A549 (cell line): ENCODE results near the gene INSIG2.

Experiments
- CBX2 ChIP-seq: fragments of 200-600 bp; sonication (generic); IDR thresholded peaks from 2 replicates; pipeline ENCODE4 v1.6.1; 2016; ENCODE audit warnings: low read depth, mild to moderate bottlenecking, borderline replicate concordance
- CEBPB ChIP-seq, 2 experiments: fragments of >200 bp in 1 of 2; sonication (Bioruptor Twin) in 1 of 2; formaldehyde crosslinking in 1 of 2; IDR thresholded peaks; 2 replicates each; pipeline ENCODE4 v1.6.1; 2012 to 2016
- CTCF ChIP-seq: fragments of >200 bp; sonication (Bioruptor Twin); formaldehyde crosslinking; IDR thresholded peaks from 3 replicates; pipeline ENCODE4 v1.5.1; 2016
- EP300 ChIP-seq, 2 experiments: fragments of >200 bp; sonication (Bioruptor Twin); formaldehyde crosslinking; IDR thresholded peaks; 2 replicates in 1 of 2; 3 replicates in 1 of 2; pipeline ENCODE4 v1.6.1; 2016 to 2017
- MYC ChIP-seq: IDR thresholded peaks from 2 replicates; pipeline ENCODE4 v1.6.1; 2012; ENCODE audit warnings: mild to moderate bottlenecking, inconsistent platforms, low read length, improper control_type of control experiment, borderline replicate concordance
- POLR2A ChIP-seq: IDR thresholded peaks from 2 replicates; pipeline ENCODE4 v1.6.1; 2012; ENCODE audit warnings: mild to moderate bottlenecking, low read length
- SMC3 ChIP-seq: fragments of >200 bp; sonication (Bioruptor Twin); formaldehyde crosslinking; IDR thresholded peaks from 3 replicates; pipeline ENCODE4 v1.6.1; 2018; ENCODE audit warnings: inconsistent platforms
- ZFP36 ChIP-seq: fragments of 450-650 bp; IDR thresholded peaks from 2 replicates; pipeline ENCODE4 v1.6.1; 2014; ENCODE audit warnings: borderline replicate concordance; ENCODE audit not compliant: partially characterized antibody

GRCh38 chr2:118106926-118107325 is 18.7 kb downstream of the INSIG2 start:
- TF ChIP-seq CTCF (no peak), POLR2A (no peak), MYC (no peak), CEBPB (IDR thresholded peaks at IDR 0.05) (no peak), SMC3 (no peak), EP300 (IDR thresholded peaks at IDR 0.05) (no peak), ZFP36 (no peak), CBX2 (no peak)
